C4-2B (cell line): ENCODE data around the gene ZNF717.
"Not testable (repeated sequence)": the region's sequence is repeated elsewhere in the genome, so short reads cannot be mapped to it uniquely, and the experiment has no call there.

ENCODE experiments used
- CTCF ChIP-seq: fragments of 450-650 bp; conservative IDR thresholded peaks from 2 replicates; pipeline ENCODE4 v1.5.1; 2017; ENCODE audit warnings: mild to moderate bottlenecking
- ZFX ChIP-seq: fragments of 450-650 bp; IDR thresholded peaks from 2 replicates; pipeline ENCODE4 v1.6.1; 2017

- not testable (repeated sequence) for TF ChIP-seq CTCF, ZFX
Observed at GRCh38 chr3:75777742-75778141, 7.6 kb downstream of the ZNF717 start.
